Kidney (tissue), 14 donors: Measurements from ENCODE around the gene PTPRG. TPM values are rescaled to one million over a fixed set of nuclear protein-coding genes. Genes with fewer than 3 reads are reported as not detected.

Experiments used
- DNase-seq, 5 donors: peaks; one replicate each; pipeline ENCODE4 v3.0.0-alpha.2; 2013 to 2020
- FAIRE-seq: peaks from 2 replicates; lab custom pipeline; 2012; peaks lifted over from hg19 to GRCh38; lab: Jason Lieb, UNC
- H3K27ac ChIP-seq, 2 donors: one replicate each; pipeline ENCODE4 v1.7.0; 2013; ENCODE audit warnings: low read depth in 2 of 2, low read length in 2 of 2, inconsistent platforms in 1 of 2
- H3K27me3 ChIP-seq: one replicate; pipeline ENCODE4 v1.7.1; 2013; ENCODE audit warnings: low read length, inconsistent platforms; ENCODE audit not compliant: control insufficient read depth, insufficient read depth
- H3K36me3 ChIP-seq, 3 donors: one replicate each; pipeline versions ENCODE4 v1.7.0 to v1.7.1; 2013; ENCODE audit warnings: low read length in 3 of 3, control low read depth in 1 of 3, inconsistent platforms in 1 of 3; ENCODE audit not compliant: insufficient read depth in 3 of 3, control insufficient read depth in 2 of 3
- H3K4me1 ChIP-seq, 3 donors: one replicate each; pipeline versions ENCODE4 v1.7.0 to v1.7.1; 2013; ENCODE audit warnings: low read length in 3 of 3, inconsistent platforms in 1 of 3, low read depth in 1 of 3; ENCODE audit not compliant: control insufficient read depth in 2 of 3, insufficient read depth in 2 of 3
- H3K4me3 ChIP-seq, 3 donors: one replicate each; pipeline versions ENCODE4 v1.7.0 to v1.8.1; 2013; ENCODE audit warnings: low read length in 3 of 3, control low read depth in 1 of 3, inconsistent platforms in 1 of 3
- H3K9ac ChIP-seq, 3 donors: one replicate each; pipeline versions ENCODE4 v1.7.0 to v1.7.1; 2013; ENCODE audit warnings: low read length in 3 of 3, control low read depth in 1 of 3, inconsistent platforms in 1 of 3
- H3K9me3 ChIP-seq, 3 donors: one replicate each; pipeline versions ENCODE4 v1.7.0 to v1.7.1; 2013; ENCODE audit warnings: low read length in 3 of 3, control low read depth in 1 of 3, inconsistent platforms in 1 of 3; ENCODE audit not compliant: control insufficient read depth in 2 of 3, insufficient read depth in 1 of 3
- CTCF ChIP-seq: IDR thresholded peaks from 3 replicates; pipeline ENCODE4 v1.5.1; 2012; ENCODE audit warnings: mild to moderate bottlenecking, moderate library complexity, borderline replicate concordance; ENCODE audit not compliant: insufficient read depth; ENCODE audit errors: extremely low read depth
- intact Hi-C: fragments of 100-400 bp; cut with DNase I; formaldehyde crosslinking; loops from one replicate; pipeline ENCODE4 v1.11.1; 2022
- polyA plus RNA-seq: library from polyadenylated mRNA; stranded (reverse); fragments of 350-450 nt; fragmentation: Illumina TruSeq; extraction: RNeasy Lipid Tissue Mini Kit (QIAGEN cat#74804); gene quantifications from one replicate; pipeline ENCODE4 v1.2.3, GENCODE V29; 2014; ENCODE audit warnings: low read depth, low replicate concordance; ENCODE audit not compliant: insufficient read depth
- total RNA-seq: library from RNA; stranded (reverse); fragmentation: NEBNext Ultra II Directional; extraction: Animal tissue kit (Norgen Biotek cat#: 25700); gene quantifications from one replicate; pipeline ENCODE4 v1.2.1, GENCODE V29; 2021
- donor health status: control.
- donor health status: control.
- donor health status: control.
- donor health status: control.
- donor health status: control.
- donor health status: DM: yes; HTN: yes; CAD: no.
- donor health status: Normal renal cell carcinoma (clear cell type).

Gene PTPRG
- total and polyA plus RNA-seq, 2 donors from 2014 or later, result 9.2 to 154 TPM

- no peak overlapping the region for H3K4me3 ChIP-seq
- TF ChIP-seq CTCF, result no peak
- peaks cover 0 to 17% (median 2%) of the 10 kb centered on the region in 3 donors for H3K4me1 ChIP-seq
- H3K9ac ChIP-seq, result no peak overlapping the region
- H3K27me3 ChIP-seq, result no peaks in the 10 kb centered on the region
- H3K9me3 ChIP-seq, result no peaks in the 10 kb centered on the region
- DNase-seq, result no peak
- H3K27ac ChIP-seq, result no peak overlapping the region
- no peak for FAIRE-seq
- intact Hi-C loops, result no loop called here
- no peaks in the 10 kb centered on the region for H3K36me3 ChIP-seq
Observed at GRCh38 chr3:61975199-61975598, 413.8 kb downstream of the PTPRG start.

- FAIRE-seq, result no peak
- Histone ChIP-seq H3K27ac (no peak overlapping the region), H3K9ac (no peak overlapping the region), H3K36me3 (no peaks in the 10 kb centered on the region), H3K9me3 (no peaks in the 10 kb centered on the region), H3K4me1 (peaks cover 0 to 18% (median 4%) of the 10 kb centered on the region in 3 donors), H3K27me3 (no peaks in the 10 kb centered on the region), H3K4me3 (no peak overlapping the region)
- no peak for TF ChIP-seq CTCF
- intact Hi-C loops, result no loop called here
- no peak for DNase-seq
Observed at GRCh38 chr3:61975936-61976335, 414.6 kb downstream of the PTPRG start.

GRCh38 chr3:61978460-61979419 lies 417.4 kb downstream of the PTPRG start:
- no peak overlapping the region for H3K4me3 ChIP-seq
- no peak for FAIRE-seq
- intact Hi-C loops, result no loop called here

More at GRCh38 chr3:61978460-61979419, 417.4 kb downstream of the PTPRG start:
- Histone ChIP-seq H3K36me3 (no peaks in the 10 kb centered on the region), H3K9ac (no peak overlapping the region), H3K4me1 (peaks cover 2 to 18% (median 4%) of the 10 kb centered on the region in 3 donors), H3K9me3 (no peaks in the 10 kb centered on the region), H3K27me3 (no peaks in the 10 kb centered on the region), H3K27ac (no peak overlapping the region)
- DNase-seq, result no peak
- no peak for TF ChIP-seq CTCF
